Dermis microvascular lymphatic vessel endothelial cell (primary cell): ENCODE measurements around the gene FIP1L1. TPM values are rescaled to one million over a fixed set of nuclear protein-coding genes. Genes with fewer than 3 reads are reported as not detected.
"Not testable (repeated sequence)": the region's sequence is repeated elsewhere in the genome, so short reads cannot be mapped to it uniquely, and the experiment has no call there.

Source experiments
- DNase-seq, 2 donors: peaks; one replicate each; pipeline versions ENCODE4 v3.0.0 to v3.0.0-alpha.2; 2010; ENCODE audit warnings: low read depth in 2 of 2
- total RNA-seq: library from RNA; depleted of rRNA; stranded (reverse); fragments of >200 nt; gene quantifications from 2 replicates; pipeline ENCODE4 v1.2.1, GENCODE V29; 2014

Gene FIP1L1
- total RNA-seq, 1 donor from 2014 or later, result 46.3 TPM

- peak in 1 of 2 donors; percentile 8 for DNase-seq
Measured at GRCh38 chr4:53376900-53377299, 541 bp upstream of the FIP1L1 start.

- DNase-seq, result no peak
Measured at GRCh38 chr4:53378171-53378482, 686 bp downstream of the FIP1L1 start.

GRCh38 chr4:53380221-53380620, 2.8 kb downstream of the FIP1L1 start:
- DNase-seq, result no peak

GRCh38 chr4:53409479-53409878, 32.0 kb downstream of the FIP1L1 start:
- DNase-seq, result not testable (repeated sequence)

GRCh38 chr4:53419208-53419607, 41.8 kb downstream of the FIP1L1 start:
- DNase-seq, result no peak

- no peak for DNase-seq
Measured at GRCh38 chr4:53421791-53422190, 44.4 kb downstream of the FIP1L1 start.

GRCh38 chr4:53422367-53422766, 44.9 kb downstream of the FIP1L1 start:
- no peak for DNase-seq

- DNase-seq, result no peak
Measured at GRCh38 chr4:53424280-53424679, 46.8 kb downstream of the FIP1L1 start.

- DNase-seq, result no peak
Measured at GRCh38 chr4:53427366-53427765, 49.9 kb downstream of the FIP1L1 start.

- no peak for DNase-seq
Measured at GRCh38 chr4:53431052-53431451, 53.6 kb downstream of the FIP1L1 start.

- DNase-seq, result no peak
Measured at GRCh38 chr4:53432528-53433424, 55.3 kb downstream of the FIP1L1 start.

GRCh38 chr4:53436251-53436650, 58.8 kb downstream of the FIP1L1 start:
- no peak for DNase-seq

GRCh38 chr4:53441564-53441963, 64.1 kb downstream of the FIP1L1 start:
- no peak for DNase-seq

- DNase-seq, result no peak
Measured at GRCh38 chr4:53444954-53445353, 67.5 kb downstream of the FIP1L1 start.

- no peak for DNase-seq
Measured at GRCh38 chr4:53450773-53451172, 73.3 kb downstream of the FIP1L1 start.

- no peak for DNase-seq
Measured at GRCh38 chr4:53453385-53453784, 75.9 kb downstream of the FIP1L1 start.

- no peak for DNase-seq
Measured at GRCh38 chr4:53455766-53456165, 78.3 kb downstream of the FIP1L1 start.

GRCh38 chr4:53456178-53456577, 78.7 kb downstream of the FIP1L1 start:
- no peak for DNase-seq

- DNase-seq, result peak in 1 of 2 donors; percentile 23
Measured at GRCh38 chr4:53459548-53459947, 82.1 kb downstream of the FIP1L1 start.

GRCh38 chr4:53461244-53461643, 83.8 kb downstream of the FIP1L1 start:
- DNase-seq, result no peak

- no peak for DNase-seq
Measured at GRCh38 chr4:53463340-53463739, 85.9 kb downstream of the FIP1L1 start.

- DNase-seq, result no peak
Measured at GRCh38 chr4:53465281-53465680, 87.8 kb downstream of the FIP1L1 start.

GRCh38 chr4:53465891-53466290, 88.5 kb downstream of the FIP1L1 start:
- no peak for DNase-seq

- DNase-seq, result not testable (repeated sequence)
Measured at GRCh38 chr4:53466576-53466975, 89.1 kb downstream of the FIP1L1 start.
